PC-9 (cell line): Measurements from ENCODE around the gene AXIN2. TPM values are rescaled to one million over a fixed set of nuclear protein-coding genes. Genes with fewer than 3 reads are reported as not detected.

Experiments used
- BruUV-seq: library from RNA; stranded (reverse); fragments of 400-500 nt; replicated peaks from 2 replicates; lab custom pipeline; 2021; lab: Mats Ljungman, UMichigan
- CTCF ChIA-PET: fragments of 300-600 bp; sonication (Branson Sonifier 250); formaldehyde crosslinking; loops from one replicate; lab custom pipeline; 2022; ENCODE audit warnings: antibody characterized with exemption; lab: Charles Lee
- POLR2A ChIA-PET: fragments of 300-600 bp; sonication (Branson Sonifier 250); formaldehyde crosslinking; loops from one replicate; lab custom pipeline; 2022; ENCODE audit warnings: antibody characterized with exemption; ENCODE audit not compliant: unreplicated experiment; lab: Charles Lee
- DNase-seq, 2 experiments: peaks; one replicate each; pipeline versions ENCODE4 v3.0.0 to v3.0.0-alpha.2; 2015 to 2022; ENCODE audit warnings: mixed read lengths in 1 of 2
- H2AFZ ChIP-seq: fragments of 200-600 bp; sonication (generic); 2 replicates; pipeline ENCODE4 v1.8.1; 2017; ENCODE audit warnings: antibody characterized with exemption
- H3F3A ChIP-seq: fragments of 200-600 bp; sonication (generic); 2 replicates; pipeline ENCODE4 v1.8.1; 2017; ENCODE audit warnings: antibody characterized with exemption, mild to moderate bottlenecking, low read depth; ENCODE audit not compliant: insufficient read depth
- H3K27ac ChIP-seq: fragments of 200-600 bp; sonication (generic); 2 replicates; pipeline ENCODE4 v1.6.1; 2016; ENCODE audit warnings: mixed run types
- H3K27me3 ChIP-seq: fragments of 200-600 bp; sonication (generic); 2 replicates; pipeline ENCODE4 v1.6.1; 2016; ENCODE audit warnings: low read depth, mixed run types; ENCODE audit not compliant: insufficient read depth
- H3K36me3 ChIP-seq: fragments of 200-600 bp; sonication (generic); 2 replicates; pipeline ENCODE4 v1.6.1; 2016; ENCODE audit warnings: low read depth, mixed run types
- H3K4me1 ChIP-seq: fragments of 200-600 bp; sonication (generic); replicated peaks from 2 replicates; pipeline ENCODE4 v1.6.1; 2016; ENCODE audit warnings: mixed run types; ENCODE audit not compliant: insufficient read depth
- H3K4me2 ChIP-seq: fragments of 200-600 bp; sonication (generic); 2 replicates; pipeline ENCODE4 v1.6.1; 2017; ENCODE audit warnings: mixed run types
- H3K4me3 ChIP-seq: fragments of 200-600 bp; sonication (generic); 2 replicates; pipeline ENCODE4 v1.6.1; 2016; ENCODE audit warnings: mixed run types
- H3K79me2 ChIP-seq: fragments of 200-600 bp; sonication (generic); 2 replicates; pipeline ENCODE4 v1.6.1; 2017; ENCODE audit warnings: low read depth, mixed run types
- H3K9me2 ChIP-seq: fragments of 200-600 bp; sonication (generic); 2 replicates; pipeline ENCODE4 v1.8.1; 2017; ENCODE audit warnings: mild to moderate bottlenecking; ENCODE audit not compliant: insufficient read depth
- H3K9me3 ChIP-seq: fragments of 200-600 bp; sonication (generic); 2 replicates; pipeline ENCODE4 v1.8.1; 2016; ENCODE audit warnings: low read depth; ENCODE audit not compliant: insufficient read depth
- H4K20me1 ChIP-seq: fragments of 200-600 bp; sonication (generic); 2 replicates; pipeline ENCODE4 v1.8.1; 2017; ENCODE audit not compliant: insufficient read depth
- CTCF ChIP-seq: fragments of 200-600 bp; sonication (generic); conservative IDR thresholded peaks from 2 replicates; pipeline ENCODE4 v1.6.1; 2017; ENCODE audit warnings: mixed run types, antibody characterized with exemption, mild to moderate bottlenecking, moderate library complexity
- EZH2 ChIP-seq: fragments of 200-600 bp; sonication (generic); IDR thresholded peaks from 2 replicates; pipeline ENCODE4 v1.8.0; 2017; ENCODE audit warnings: antibody characterized with exemption, low read depth
- intact Hi-C: fragments of 100-400 bp; cut with micrococcal nuclease; formaldehyde crosslinking; loops from one replicate; pipeline ENCODE4 v1.10.0; 2022; ENCODE audit not compliant: unreplicated experiment
- total RNA-seq: library from RNA; stranded (reverse); gene quantifications from 2 replicates; pipeline ENCODE4 v1.2.3, GENCODE V29; 2021

The AXIN2 gene
- total RNA-seq, 1 experiment from 2014 or later = 0.24 TPM

DNA sequence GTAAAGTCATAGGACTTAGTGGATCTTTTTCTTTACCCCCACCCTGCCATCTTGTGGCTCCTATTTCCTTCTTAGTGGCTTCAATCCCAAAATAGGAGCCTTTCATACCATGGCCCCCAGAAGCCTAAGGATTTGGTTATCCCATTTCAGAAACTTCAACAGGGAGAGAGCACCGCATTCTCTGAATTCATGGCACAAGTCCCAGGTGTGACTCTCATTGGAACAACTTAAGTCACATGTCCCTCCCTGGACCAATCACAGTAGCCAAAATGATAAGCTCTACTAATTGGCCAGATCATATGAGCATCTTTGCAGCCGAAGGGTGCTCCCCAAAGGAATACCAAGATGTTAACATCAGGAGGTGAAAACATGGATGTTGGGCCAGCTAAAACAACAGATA, 43.2 kb downstream of the AXIN2 start:
- CTCF ChIA-PET = no interaction called here
- H2AFZ ChIP-seq = no peak overlapping the region
- POLR2A ChIA-PET = no interaction called here
- intact Hi-C loops = no loop called here
- no TSS peak for BruUV-seq
- no peak for DNase-seq
- H3F3A ChIP-seq = no peaks in the 10 kb centered on the region
- no peak overlapping the region for H3K4me3 ChIP-seq
- H3K9me3 ChIP-seq = no peaks in the 10 kb centered on the region
- H3K9me2 ChIP-seq = no peaks in the 10 kb centered on the region
- no peaks in the 10 kb centered on the region for H4K20me1 ChIP-seq
- H3K27me3 ChIP-seq = no peaks in the 10 kb centered on the region
- no peaks in the 10 kb centered on the region for H3K79me2 ChIP-seq
- TF ChIP-seq CTCF = no peak
- TF ChIP-seq EZH2 = no peak
- 0 out of 2 replicates have a peak, but pooled peaks cover 5% of the 10 kb centered on the region for H3K4me1 ChIP-seq
- no peak overlapping the region for H3K27ac ChIP-seq
- H3K36me3 ChIP-seq = no peaks in the 10 kb centered on the region
- H3K4me2 ChIP-seq = no peak overlapping the region

DNA sequence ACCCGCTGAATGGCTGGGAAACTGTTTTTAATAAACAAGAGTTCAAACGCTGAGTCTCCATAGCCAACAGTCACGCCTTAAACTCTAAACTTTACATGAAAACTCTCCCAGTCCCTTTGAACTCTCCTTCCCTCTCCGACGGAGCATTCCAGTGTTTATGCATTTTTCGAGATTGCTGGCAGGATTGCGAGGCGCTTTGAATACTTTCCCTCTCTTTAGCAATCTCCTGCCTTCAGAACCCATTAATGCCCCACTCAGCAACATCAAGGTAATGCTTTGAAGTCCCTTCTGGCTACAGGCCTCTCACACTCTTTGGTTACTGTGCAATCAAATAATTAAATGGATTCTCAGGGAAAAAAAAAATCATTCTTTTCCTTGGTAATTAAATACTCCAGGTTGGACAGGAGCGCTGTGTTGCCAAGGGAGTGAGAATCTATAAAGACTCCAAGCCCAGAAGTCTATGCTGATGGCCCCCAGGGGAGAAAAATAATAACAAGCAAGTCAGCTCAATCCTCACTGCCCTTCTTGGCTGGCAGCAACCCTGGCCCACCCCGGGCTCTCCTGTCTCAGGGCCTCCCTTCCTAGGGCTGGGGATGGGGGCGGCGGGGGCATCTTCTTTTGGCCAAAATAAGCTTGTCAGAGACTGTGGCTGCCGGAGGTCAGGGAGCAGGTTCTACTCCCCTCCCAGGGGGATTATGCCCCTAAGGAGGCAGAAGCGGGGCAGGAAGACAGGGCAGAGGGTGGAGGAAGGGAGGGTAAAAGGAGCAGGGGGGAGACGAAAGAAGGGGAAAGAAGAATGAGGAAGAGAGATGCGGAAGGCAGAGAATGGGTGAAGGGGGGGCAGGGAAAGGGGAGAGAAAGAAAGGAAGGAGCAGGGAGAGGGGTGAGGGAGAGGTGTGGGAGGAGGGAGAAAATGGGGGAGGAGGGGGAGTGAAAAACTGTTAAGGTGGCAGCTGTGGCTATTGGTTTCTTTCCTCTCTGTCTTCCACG, 45.2 kb downstream of the AXIN2 start:
- no peaks in the 10 kb centered on the region for H3F3A ChIP-seq
- H3K4me1 ChIP-seq = no peaks in the 10 kb centered on the region
- intact Hi-C loops = no loop called here
- no peaks in the 10 kb centered on the region for H3K36me3 ChIP-seq
- POLR2A ChIA-PET = no interaction called here
- H4K20me1 ChIP-seq = no peaks in the 10 kb centered on the region; the same call in 1 of the 2 replicates
- no peaks in the 10 kb centered on the region for H3K79me2 ChIP-seq
- H3K27ac ChIP-seq = no peak overlapping the region
- H3K4me3 ChIP-seq = no peak overlapping the region
- CTCF ChIA-PET = no interaction called here
- TF ChIP-seq EZH2 = no peak
- TF ChIP-seq CTCF = no peak
- H3K27me3 ChIP-seq = no peaks in the 10 kb centered on the region
- H2AFZ ChIP-seq = no peak overlapping the region
- no peaks in the 10 kb centered on the region for H3K9me2 ChIP-seq
- BruUV-seq = no TSS peak
- no peak overlapping the region for H3K4me2 ChIP-seq
- H3K9me3 ChIP-seq = no peaks in the 10 kb centered on the region
- DNase-seq = no peak

- H3K36me3 ChIP-seq = no peaks in the 10 kb centered on the region
- H3K27me3 ChIP-seq = no peaks in the 10 kb centered on the region
- intact Hi-C loops = no loop called here
- no peak overlapping the region for H2AFZ ChIP-seq
- no peak overlapping the region for H3K4me3 ChIP-seq
- no peaks in the 10 kb centered on the region for H3F3A ChIP-seq
- DNase-seq = no peak
- H3K4me2 ChIP-seq = no peak overlapping the region
- H3K4me1 ChIP-seq = no peaks in the 10 kb centered on the region
- H3K27ac ChIP-seq = no peak overlapping the region
- no peaks in the 10 kb centered on the region; the same call in 1 of the 2 replicates for H4K20me1 ChIP-seq
- H3K9me2 ChIP-seq = no peaks in the 10 kb centered on the region
- BruUV-seq = no TSS peak
- ChIA-PET CTCF (no interaction called here), POLR2A (no interaction called here)
- TF ChIP-seq CTCF = no peak
- TF ChIP-seq EZH2 = no peak
- H3K9me3 ChIP-seq = no peaks in the 10 kb centered on the region
- H3K79me2 ChIP-seq = no peaks in the 10 kb centered on the region
Measured at GRCh38 chr17:65515512-65515911, 45.9 kb downstream of the AXIN2 start.
